ENCODE results near the gene MED16.

Gene MED16

GRCh38 chr19:918152-918437, 25.1 kb upstream of the MED16 start:
- Histone ChIP-seq H2AFZ (ENCODE audit: low read depth, low read length) (no peak overlapping the region), H3K18ac (ENCODE audit: low read depth in 1 of 2, low read length in 2 of 2) (no peak overlapping the region), H4K91ac (ENCODE audit: low read length) (no peak overlapping the region), H2BK12ac (ENCODE audit: low read length in 2 of 2) (no peak overlapping the region), H3K4me3 (ENCODE audit: insufficient read depth in 1 of 2, low read depth in 1 of 2, low read length in 2 of 2) (no peak overlapping the region), H3K14ac (ENCODE audit: low read length in 2 of 2) (no peak overlapping the region), H2BK5ac (ENCODE audit: low read depth, low read length, poor library complexity, severe bottlenecking) (no peak overlapping the region), H2BK120ac (ENCODE audit: low read depth, low read length) (no peak overlapping the region), H3K4ac (ENCODE audit: low read depth in 1 of 2, low read length in 2 of 2) (no peak overlapping the region), H4K8ac (ENCODE audit: low read length) (no peak overlapping the region), H3K9ac (ENCODE audit: low read length) (no peak overlapping the region), H3K23ac (ENCODE audit: low read length in 2 of 2) (no peak overlapping the region), H3K36me3 (ENCODE audit: control insufficient read depth in 1 of 2, insufficient read depth in 2 of 2, low read depth in 1 of 2, low read length in 2 of 2) (no peaks in the 10 kb centered on the region), H3K27me3 (ENCODE audit: control insufficient read depth in 1 of 2, insufficient read depth in 1 of 2, low read length in 2 of 2) (peaks cover 40 to 42% of the 10 kb centered on the region in 2 experiments), H3K4me1 (ENCODE audit: control insufficient read depth, insufficient read depth, low read depth, low read length) (peaks cover 41% of the 10 kb centered on the region), H2BK15ac (ENCODE audit: low read depth, poor library complexity, severe bottlenecking) (peak overlapping the region; percentile 80), H3K27ac (ENCODE audit: low read length, poor library complexity, severe bottlenecking) (no peak overlapping the region), H3K4me2 (ENCODE audit: low read length, poor library complexity, severe bottlenecking) (no peak overlapping the region), H3K9me3 (ENCODE audit: control insufficient read depth, low read length) (no peaks in the 10 kb centered on the region), H2AK5ac (ENCODE audit: low read length, severe bottlenecking) (no peak overlapping the region), H3K79me1 (replicated peaks; ENCODE audit: low read length, poor library complexity, severe bottlenecking) (no peaks in the 10 kb centered on the region)
- DNase-seq = no peak
- 11% methylated on average over 12 of the region's 12 CpGs for WGBS

- peak within 1 kb of the TSS; percentile 69 for H3K4me2 ChIP-seq (ENCODE audit: low read length, poor library complexity, severe bottlenecking)
- no peak within 1 kb of the TSS for H4K8ac ChIP-seq (ENCODE audit: low read length)
- H2AK5ac ChIP-seq (ENCODE audit: low read length, severe bottlenecking) = no peak within 1 kb of the TSS
- no peak within 1 kb of the TSS for H3K27ac ChIP-seq (ENCODE audit: low read length, poor library complexity, severe bottlenecking)
- H3K4me1 ChIP-seq (ENCODE audit: control insufficient read depth, insufficient read depth, low read depth, low read length) = peaks cover 41% of the 10 kb centered on the region
- H3K27me3 ChIP-seq (ENCODE audit: control insufficient read depth in 1 of 2, insufficient read depth in 1 of 2, low read length in 2 of 2) = peaks cover 40 to 42% of the 10 kb centered on the region in 2 experiments
- H2AFZ ChIP-seq (ENCODE audit: low read depth, low read length) = no peak within 1 kb of the TSS
- no peaks in the 10 kb centered on the region for H3K36me3 ChIP-seq (ENCODE audit: control insufficient read depth in 1 of 2, insufficient read depth in 2 of 2, low read depth in 1 of 2, low read length in 2 of 2)
- under 1% methylated on average over 80 of the region's 87 CpGs for WGBS
- no peak within 1 kb of the TSS for H2BK5ac ChIP-seq (ENCODE audit: low read depth, low read length, poor library complexity, severe bottlenecking)
- H3K4ac ChIP-seq (ENCODE audit: low read depth in 1 of 2, low read length in 2 of 2) = no peak within 1 kb of the TSS
- no peak within 1 kb of the TSS for H4K91ac ChIP-seq (ENCODE audit: low read length)
- H3K18ac ChIP-seq (ENCODE audit: low read depth in 1 of 2, low read length in 2 of 2) = peak within 1 kb of the TSS in 1 of 2 experiments; percentile 78
- H3K14ac ChIP-seq (ENCODE audit: low read length in 2 of 2) = peak within 1 kb of the TSS in 1 of 2 experiments; percentile 81
- peak; percentile 41 for DNase-seq
- H3K23ac ChIP-seq (ENCODE audit: low read length in 2 of 2) = peak within 1 kb of the TSS in 1 of 2 experiments; percentile 89
- H2BK12ac ChIP-seq (ENCODE audit: low read length in 2 of 2) = peak within 1 kb of the TSS in 1 of 2 experiments; percentile 24
- H2BK120ac ChIP-seq (ENCODE audit: low read depth, low read length) = no peak within 1 kb of the TSS
- peak within 1 kb of the TSS; percentile 80 for H2BK15ac ChIP-seq (ENCODE audit: low read depth, poor library complexity, severe bottlenecking)
- H3K4me3 ChIP-seq (ENCODE audit: insufficient read depth in 1 of 2, low read depth in 1 of 2, low read length in 2 of 2) = peak within 1 kb of the TSS; percentile 29 to 44
- no peaks in the 10 kb centered on the region for H3K79me1 ChIP-seq (replicated peaks; ENCODE audit: low read length, poor library complexity, severe bottlenecking)
- H3K9ac ChIP-seq (ENCODE audit: low read length) = no peak within 1 kb of the TSS
- no peaks in the 10 kb centered on the region for H3K9me3 ChIP-seq (ENCODE audit: control insufficient read depth, low read length)
Observed at GRCh38 chr19:917323-918151, 24.6 kb upstream of the MED16 start, which contains the start of gene KISS1R. TSS of gene KISS1R (plus strand) at chr19:917333. CDS start at chr19:917503, 170 bp downstream.

GRCh38 chr19:916645-917322, 23.8 kb upstream of the MED16 start:
- H3K23ac ChIP-seq (ENCODE audit: low read length in 2 of 2) = peak overlapping the region in 1 of 2 experiments; percentile 50
- no peak overlapping the region for H2AFZ ChIP-seq (ENCODE audit: low read depth, low read length)
- peaks cover 0 to under 1% of the 10 kb centered on the region in 2 experiments for H3K36me3 ChIP-seq (ENCODE audit: control insufficient read depth in 1 of 2, insufficient read depth in 2 of 2, low read depth in 1 of 2, low read length in 2 of 2)
- peaks cover 42% of the 10 kb centered on the region for H3K4me1 ChIP-seq (ENCODE audit: control insufficient read depth, insufficient read depth, low read depth, low read length)
- no peak overlapping the region for H3K4ac ChIP-seq (ENCODE audit: low read depth in 1 of 2, low read length in 2 of 2)
- no peak overlapping the region for H3K9ac ChIP-seq (ENCODE audit: low read length)
- H3K4me3 ChIP-seq (ENCODE audit: insufficient read depth in 1 of 2, low read depth in 1 of 2, low read length in 2 of 2) = no peak overlapping the region
- H3K27ac ChIP-seq (ENCODE audit: low read length, poor library complexity, severe bottlenecking) = no peak overlapping the region
- 4% methylated on average over 14 of the region's 35 CpGs for WGBS
- H4K91ac ChIP-seq (ENCODE audit: low read length) = no peak overlapping the region
- H3K14ac ChIP-seq (ENCODE audit: low read length in 2 of 2) = no peak overlapping the region
- H2BK120ac ChIP-seq (ENCODE audit: low read depth, low read length) = no peak overlapping the region
- H2BK5ac ChIP-seq (ENCODE audit: low read depth, low read length, poor library complexity, severe bottlenecking) = no peak overlapping the region
- no peaks in the 10 kb centered on the region for H3K79me1 ChIP-seq (replicated peaks; ENCODE audit: low read length, poor library complexity, severe bottlenecking)
- H3K9me3 ChIP-seq (ENCODE audit: control insufficient read depth, low read length) = no peaks in the 10 kb centered on the region
- DNase-seq = no peak
- H4K8ac ChIP-seq (ENCODE audit: low read length) = no peak overlapping the region
- H3K4me2 ChIP-seq (ENCODE audit: low read length, poor library complexity, severe bottlenecking) = peak overlapping the region; percentile 69
- peak overlapping the region in 1 of 2 experiments; percentile 24 for H2BK12ac ChIP-seq (ENCODE audit: low read length in 2 of 2)
- H3K27me3 ChIP-seq (ENCODE audit: control insufficient read depth in 1 of 2, insufficient read depth in 1 of 2, low read length in 2 of 2) = peaks cover 40 to 42% of the 10 kb centered on the region in 2 experiments
- H2AK5ac ChIP-seq (ENCODE audit: low read length, severe bottlenecking) = no peak overlapping the region
- H2BK15ac ChIP-seq (ENCODE audit: low read depth, poor library complexity, severe bottlenecking) = peak overlapping the region; percentile 48
- peak overlapping the region in 1 of 2 experiments; percentile 78 for H3K18ac ChIP-seq (ENCODE audit: low read depth in 1 of 2, low read length in 2 of 2)

All from mesenchymal stem cell (in vitro differentiated cells and primary cell).